HG02571 (cell line): ENCODE data around the gene UTP4.

Experiments
- ATAC-seq: cut with Tn5 transposase; IDR thresholded peaks from one replicate; pipeline ENCODE4 v1.9.1; 2021; ENCODE audit warnings: mild to moderate bottlenecking, moderate library complexity; ENCODE audit not compliant: unreplicated experiment

UTP4 gene

DNA sequence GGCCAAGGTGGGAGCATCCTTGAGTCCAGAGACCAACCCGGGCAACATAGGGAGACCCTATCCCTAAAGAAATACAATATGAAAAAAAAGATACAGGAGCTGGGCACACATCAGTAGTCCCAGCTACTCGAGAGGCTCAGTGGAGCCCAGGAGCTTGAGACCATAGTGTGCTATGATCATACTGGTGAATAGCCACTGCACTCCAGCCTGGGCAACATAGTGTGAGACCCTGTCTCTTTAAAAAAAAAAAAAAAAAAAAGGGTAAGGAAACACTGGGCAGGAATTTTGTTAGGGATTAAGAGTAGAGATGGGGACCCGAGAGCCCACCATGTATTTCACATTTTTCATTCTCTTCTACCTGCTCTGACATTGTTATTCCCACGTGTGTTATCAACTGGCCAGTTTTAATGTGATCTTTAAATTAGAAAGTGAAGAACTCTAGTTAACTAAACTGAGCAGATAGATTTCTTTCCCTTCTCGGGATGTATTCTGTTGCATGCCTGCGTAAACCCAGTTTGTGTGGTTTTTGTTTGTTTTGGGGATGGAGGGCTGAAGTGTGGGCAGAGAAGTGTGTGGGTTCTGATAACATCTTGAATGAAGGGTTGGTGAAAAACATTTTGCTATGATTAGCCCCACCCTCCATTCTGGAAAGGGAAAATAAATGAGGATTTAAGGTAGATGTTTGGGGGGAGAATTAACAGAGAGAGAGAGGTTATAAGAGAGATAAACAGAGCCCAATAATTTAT is 37.3 kb downstream of the UTP4 start:
- no peak for ATAC-seq

DNA sequence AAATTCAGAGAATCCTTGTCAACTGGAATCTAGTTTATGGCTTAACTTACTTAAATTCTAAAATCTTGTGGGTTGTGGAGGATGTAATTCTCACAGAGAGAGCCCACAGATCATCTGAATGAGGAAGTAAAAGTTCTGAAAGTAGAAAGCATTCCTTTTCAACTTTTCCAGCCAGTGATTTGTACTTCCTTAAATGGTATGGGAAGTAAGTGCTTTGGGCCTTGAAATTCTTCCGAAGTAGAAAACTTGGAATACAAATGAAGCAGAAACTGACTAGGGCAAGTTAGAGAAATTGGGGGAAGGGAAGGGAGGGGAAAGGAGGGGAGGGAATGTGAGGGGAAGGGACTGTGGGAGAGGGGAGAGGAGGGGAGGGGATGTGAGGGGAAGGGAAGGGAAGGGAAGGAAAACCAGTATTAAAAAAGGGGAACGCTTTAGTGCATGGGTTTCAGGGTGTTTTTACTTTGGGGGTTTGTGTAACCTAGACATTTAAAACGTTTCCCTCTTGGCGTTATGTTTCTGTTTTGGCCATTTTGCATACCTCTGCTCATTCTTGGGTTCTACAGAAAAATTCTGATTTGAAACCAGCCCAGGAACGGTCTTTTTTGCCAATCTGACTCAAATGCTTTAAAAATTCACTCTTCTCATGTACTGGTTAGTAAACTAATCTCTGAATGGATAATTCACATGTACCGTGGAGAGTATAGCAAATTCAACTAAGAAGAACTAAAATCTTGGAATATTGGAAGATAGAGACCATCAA is 39.1 kb downstream of the UTP4 start:
- no peak for ATAC-seq

DNA sequence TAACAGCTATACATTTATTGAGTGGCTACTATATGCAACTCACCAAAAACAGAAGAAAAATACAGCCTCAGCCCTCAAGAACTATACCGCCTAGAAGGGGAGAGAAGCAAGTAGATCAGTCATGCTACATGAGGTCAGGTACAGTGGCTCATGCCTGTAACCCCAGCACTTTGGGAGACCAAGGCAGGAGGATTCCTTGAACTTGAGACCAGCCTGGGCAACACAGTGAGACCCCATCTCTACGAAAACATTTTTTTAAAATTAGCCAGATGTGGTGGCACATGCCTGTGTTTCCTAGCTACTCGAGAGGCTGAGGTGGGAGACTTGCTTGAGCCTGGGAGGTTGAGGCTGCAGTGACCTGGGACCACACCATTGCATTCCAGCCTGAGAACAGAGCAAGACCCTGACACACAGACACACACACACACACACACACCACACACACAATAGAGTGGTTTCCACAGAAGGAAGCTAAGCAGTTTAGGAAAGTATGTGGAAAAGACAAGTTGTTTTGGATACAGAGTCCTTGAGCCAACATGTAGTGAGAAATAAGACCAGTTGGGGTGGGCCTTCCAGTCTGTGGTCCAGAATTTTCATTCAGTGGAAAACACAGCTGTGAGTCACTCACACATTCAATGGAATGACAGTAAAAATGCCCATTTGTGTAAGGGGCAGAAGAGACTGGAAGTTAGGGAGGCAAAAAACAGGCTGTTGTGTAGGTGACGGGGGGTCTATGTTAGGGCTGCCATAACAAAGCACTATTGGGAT is 43.8 kb downstream of the UTP4 start:
- no peak for ATAC-seq

GRCh38 chr16:69179328-69180010 is 47.0 kb downstream of the UTP4 start:
- no peak for ATAC-seq

- ATAC-seq: no peak
Measured at GRCh38 chr16:69180011-69180338, 47.5 kb downstream of the UTP4 start.

DNA sequence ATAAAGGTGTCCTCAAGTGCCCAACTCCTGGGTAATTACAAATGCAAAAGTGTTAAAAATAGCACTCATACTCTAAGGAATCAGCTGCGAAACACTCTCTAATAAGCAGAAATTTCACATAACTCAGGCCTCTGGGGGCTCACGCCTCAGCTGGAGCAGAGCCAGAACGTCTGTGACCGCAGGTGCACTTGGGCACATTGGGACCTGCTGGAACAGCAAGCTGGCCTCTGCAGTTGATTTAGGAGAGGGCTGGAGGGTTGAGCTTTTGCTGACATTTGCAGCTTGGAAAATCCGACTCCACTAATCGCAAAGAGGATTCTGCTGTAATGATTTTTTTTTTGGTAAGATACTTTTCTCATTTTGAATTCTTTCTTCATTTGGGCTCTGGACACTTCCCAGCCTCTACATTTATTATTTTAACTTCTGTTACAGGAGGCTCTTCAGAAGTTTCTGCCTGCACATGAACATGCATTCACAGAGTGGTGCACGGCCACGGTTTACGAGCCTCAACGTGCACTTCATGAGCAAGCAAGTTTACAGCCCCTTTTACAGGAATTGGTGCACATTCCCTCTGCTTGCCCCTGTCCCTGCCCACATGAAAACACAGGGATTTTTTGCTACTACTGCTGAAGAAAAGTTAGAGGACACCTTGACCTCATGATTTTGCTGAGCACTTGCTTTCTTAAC is 50.4 kb downstream of the UTP4 start:
- no peak for ATAC-seq

GRCh38 chr16:69186642-69187445 is 54.4 kb downstream of the UTP4 start, which contains the start of gene SNTB2:
TSS of gene SNTB2 (plus strand) at chr16:69187164. CDS start at chr16:69187167, 3 bp downstream.
- peak; percentile 78 for ATAC-seq

GRCh38 chr16:69187446-69188235 is 55.2 kb downstream of the UTP4 start:
- ATAC-seq: peak; percentile 34

DNA sequence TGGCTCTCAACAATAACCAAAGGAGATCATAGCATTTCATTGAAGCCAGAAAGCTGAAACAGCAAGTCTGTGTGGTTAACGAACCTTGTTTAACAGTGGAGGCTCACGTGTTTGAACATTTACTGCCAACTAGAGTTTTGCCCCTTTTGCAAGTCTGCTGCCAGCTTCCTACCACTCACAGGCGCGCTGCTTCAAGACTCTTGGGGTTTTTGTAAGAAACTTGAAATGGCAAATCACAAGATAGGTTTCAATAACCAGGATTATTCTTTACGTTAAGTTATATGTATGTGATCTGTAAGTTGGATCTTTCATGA is 55.7 kb downstream of the UTP4 start:
- no peak for ATAC-seq

DNA sequence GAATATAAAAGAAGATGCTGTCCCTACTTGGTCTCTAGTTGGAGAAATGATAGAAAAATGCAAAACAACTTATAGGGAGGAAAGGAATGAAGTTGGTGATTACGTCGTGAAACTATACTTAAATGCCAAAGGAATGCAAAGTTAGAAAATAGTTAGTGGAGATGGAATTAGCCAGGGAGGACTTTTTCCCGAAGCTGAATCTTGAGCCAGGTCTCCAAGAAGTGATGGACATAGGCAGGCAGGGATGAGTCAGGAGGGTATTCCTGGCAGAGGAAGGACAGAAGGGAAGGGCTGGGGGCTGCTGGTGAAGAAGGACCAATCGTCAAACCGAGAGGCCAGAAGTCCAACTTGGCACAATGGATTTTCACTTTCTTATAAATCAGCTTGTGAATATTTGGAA is 56.3 kb downstream of the UTP4 start:
- no peak for ATAC-seq

GRCh38 chr16:69190046-69190588 is 57.7 kb downstream of the UTP4 start:
- ATAC-seq: no peak

DNA sequence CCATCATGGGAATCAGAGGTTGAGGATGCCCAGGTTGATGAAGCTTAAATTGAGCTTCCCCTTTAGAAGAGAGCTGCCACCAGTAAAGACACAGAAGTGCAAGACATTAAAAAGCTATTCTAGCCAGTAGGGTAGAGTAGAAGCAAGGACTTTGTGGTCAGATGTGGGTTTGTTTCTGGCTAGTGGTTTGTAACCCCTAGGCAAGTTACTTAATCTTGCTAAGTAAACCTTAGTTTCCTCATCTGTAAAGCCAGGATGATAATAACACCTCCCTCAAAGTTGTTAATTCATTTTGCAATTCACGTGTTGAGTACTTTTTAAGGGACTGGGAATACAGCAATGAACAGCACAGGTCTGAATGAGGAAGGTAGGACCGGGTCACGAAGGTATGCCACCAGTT is 58.1 kb downstream of the UTP4 start:
- ATAC-seq: no peak

DNA sequence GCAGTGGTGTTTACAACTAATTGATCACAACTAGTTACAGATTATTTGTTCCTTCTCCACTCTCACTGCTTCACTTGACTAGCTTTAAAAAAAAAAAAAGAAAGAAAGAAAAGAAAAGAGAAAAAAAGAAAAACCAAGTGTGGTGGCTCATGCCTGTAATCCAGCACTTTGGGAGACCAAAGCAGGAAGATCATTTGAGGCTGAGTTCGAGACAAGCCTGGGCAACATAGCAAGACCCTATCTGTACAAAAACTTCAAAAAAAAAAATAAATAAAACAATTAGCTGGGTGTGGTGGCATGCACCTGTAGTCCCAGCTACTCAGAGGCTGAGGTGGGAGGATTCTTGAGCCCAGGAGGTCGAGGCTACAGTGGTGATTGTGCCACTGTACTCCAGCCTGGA is 58.7 kb downstream of the UTP4 start:
- ATAC-seq: no peak

DNA sequence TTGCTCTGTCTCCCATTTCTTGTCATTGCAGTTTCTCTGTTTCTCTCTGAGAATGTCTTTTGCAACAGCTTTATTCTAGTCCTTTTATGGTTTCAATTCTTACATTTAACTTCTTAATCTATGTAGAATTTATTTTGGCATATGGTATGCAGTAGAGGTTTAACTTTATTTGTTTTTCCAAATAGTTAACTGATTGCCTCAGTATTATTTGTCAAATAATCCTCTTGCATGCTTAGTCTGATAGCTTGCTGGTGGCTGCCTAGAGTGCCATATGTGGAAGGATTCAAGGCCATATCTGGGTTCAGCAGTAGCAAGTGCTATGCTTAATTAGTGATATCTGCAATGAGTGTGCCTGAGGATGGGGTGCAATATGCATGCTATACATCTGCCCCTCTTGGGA is 61.4 kb downstream of the UTP4 start:
- ATAC-seq: no peak

DNA sequence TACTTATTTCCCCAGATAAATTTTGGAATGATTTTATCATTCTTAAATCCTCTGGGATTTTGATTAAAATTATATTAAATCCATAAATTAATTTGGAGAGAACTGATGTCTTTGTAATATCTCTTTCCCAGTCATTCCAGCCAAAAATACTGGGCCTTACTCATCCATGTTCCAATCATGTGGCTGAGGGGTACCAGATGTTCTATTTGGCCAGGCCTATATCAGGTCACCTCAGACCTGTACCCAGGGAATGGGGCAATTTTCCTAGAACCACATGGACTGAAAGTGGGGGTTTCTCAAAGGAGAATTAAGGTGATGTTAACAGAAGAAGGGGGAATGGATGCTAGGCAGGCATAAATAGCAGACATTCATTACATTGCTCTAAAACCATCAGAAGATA is 62.0 kb downstream of the UTP4 start:
- no peak for ATAC-seq

DNA sequence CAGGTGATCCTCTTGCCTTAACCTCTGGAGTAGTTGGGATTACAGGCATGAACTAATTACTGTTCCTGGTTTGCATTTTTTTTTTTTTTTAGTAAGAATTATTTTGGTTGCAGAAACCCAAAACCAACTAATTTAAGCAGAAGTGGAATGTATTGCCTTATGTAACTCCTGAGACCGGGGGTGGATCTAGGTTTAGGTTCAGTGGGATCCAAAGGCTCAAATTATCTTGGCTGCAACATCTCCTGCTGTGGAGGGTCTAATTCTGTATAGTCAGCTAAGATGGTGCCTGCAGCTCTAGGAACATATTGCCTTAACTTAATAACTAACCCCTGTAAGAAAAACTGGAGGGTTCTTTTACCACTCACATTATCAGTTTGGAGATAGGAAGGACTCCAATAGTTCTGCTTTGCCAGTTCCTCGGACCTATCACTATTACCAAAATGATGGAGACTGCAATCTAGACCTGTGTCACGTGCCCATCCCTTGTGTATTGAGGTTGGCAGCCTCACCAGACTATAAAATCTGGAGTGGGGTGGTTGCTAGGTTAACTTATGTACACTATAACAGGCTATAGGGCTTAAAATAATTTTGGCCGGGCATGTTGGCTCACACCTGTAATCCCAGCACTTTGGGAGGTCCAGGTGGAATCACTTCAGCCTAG is 63.0 kb downstream of the UTP4 start:
- ATAC-seq: no peak

DNA sequence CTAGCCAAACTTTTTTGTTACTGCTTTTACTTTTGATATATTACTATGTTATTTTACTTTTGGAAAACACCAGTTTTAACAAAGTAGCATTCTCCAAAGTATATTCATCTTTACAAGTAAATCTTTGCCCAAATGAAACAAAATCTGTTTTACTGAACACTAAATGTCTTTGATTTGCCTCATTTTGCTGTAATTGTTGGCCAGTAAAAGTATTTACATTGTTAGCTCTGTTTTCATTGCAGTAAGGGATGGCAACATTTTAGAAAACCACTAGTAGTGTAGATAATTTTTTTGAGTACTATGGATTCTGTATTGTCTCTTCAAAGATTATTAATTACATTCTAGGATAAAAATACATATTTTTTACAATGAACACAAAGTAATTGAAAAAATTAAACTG is 65.1 kb downstream of the UTP4 start:
- no peak for ATAC-seq

- ATAC-seq: no peak
Measured at GRCh38 chr16:69199382-69199781, 66.9 kb downstream of the UTP4 start.
